HUDEP-2 (cell line): ENCODE results near the gene CHCHD3.

Source experiments
- DNase-seq, 76 experiments: peaks; one replicate each; lab custom pipeline; 2025; ENCODE audit not compliant: unreplicated experiment in 76 of 76; lab: John Stamatoyannopoulos, UW

Gene CHCHD3

DNA sequence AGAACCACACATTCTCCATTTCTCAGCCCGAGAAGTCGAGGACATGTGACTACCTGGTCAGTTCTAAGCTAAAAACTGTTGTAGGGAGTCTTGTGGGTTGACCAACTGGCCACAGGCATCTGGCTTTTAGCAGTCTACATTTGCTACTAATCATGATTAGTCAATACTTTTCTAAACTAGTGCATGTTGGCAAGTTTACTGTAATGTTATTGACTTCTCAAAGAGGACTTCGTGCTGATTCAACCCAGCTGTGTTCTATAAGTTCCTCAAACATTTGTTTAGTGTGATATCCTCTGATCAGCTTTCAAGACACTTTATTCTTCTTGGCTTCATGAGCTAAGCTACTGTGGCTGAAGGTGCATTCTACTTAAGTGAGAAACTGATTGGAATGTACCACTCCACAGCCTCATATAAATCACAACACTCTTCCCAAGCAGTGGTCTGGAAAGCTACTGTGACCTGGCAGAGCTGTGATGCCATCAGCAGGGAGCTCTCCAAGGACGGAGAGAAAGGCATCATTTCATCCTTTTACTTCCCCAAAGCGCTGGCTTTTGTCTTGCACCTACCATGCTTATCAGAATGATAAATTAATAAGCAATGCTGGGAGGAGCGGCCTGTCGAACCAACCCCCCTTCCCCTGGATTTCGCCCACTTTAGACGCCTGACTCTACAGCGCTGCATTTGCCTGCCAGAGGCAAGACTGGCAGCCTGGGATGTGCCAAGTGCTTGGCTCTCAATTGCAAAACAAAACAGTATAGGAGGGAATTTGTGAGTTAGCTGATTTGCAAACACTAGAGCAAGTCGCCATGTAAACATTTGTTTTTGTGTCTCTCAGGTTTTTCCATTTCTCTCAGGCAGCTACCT is 298.9 kb downstream of the CHCHD3 start:
- no peak for DNase-seq

DNA sequence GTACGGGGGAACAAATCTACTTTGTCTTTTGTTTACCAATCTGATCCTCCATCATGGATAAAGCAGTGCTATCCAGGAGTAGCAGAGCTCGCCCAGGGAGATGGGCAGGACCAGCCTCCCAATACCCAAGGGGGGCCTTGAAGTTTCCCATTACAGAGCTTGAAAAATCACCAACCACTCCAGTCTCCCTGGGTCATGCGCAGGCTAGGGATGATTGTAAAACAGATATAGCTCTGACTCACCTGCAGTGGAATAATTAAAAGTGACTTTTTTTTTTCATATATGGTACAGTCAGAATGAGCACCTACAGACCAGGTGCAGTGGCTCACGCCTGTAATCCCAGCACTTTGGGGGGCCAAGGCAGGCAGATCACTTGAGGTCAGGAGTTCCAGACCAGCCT is 301.1 kb downstream of the CHCHD3 start:
- DNase-seq, result no peak

DNA sequence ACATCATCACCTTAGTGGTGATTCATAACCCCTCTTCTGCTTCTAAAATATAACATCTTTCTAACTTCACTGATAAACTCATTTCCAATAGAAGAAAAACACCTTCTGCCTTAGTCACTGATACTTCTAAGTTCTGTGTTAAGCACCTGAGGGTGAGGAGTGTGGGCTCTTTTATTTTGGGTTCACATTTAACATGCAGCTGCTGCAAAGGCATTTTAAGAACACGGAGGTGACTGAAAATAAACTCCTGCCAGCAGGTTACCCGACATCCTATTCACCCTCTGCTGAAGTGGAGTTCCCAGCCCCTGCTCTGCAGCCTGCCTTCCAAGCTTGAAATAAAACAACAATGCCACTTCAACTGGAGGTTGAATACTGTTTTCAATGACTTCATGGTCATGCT is 302.7 kb downstream of the CHCHD3 start:
- no peak for DNase-seq

DNA sequence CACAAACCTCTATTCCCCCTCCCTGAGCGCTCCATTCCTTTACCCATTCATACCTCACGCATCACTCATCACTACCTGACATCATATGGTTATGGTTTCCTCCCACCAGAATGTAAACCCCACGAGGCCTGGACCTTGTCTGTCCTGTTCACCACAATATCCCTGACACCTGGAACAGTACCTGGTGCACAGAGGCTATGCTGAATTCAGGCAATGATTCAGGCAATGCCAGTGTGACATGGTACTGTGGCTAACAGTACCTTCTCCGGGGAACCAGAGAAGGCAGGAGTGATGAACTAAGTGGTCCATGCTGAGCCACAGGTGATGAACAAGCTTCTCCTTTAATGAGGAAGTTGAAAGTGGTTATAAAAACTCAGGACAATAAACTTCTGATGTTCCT is 303.1 kb downstream of the CHCHD3 start:
- DNase-seq, result no peak

DNA sequence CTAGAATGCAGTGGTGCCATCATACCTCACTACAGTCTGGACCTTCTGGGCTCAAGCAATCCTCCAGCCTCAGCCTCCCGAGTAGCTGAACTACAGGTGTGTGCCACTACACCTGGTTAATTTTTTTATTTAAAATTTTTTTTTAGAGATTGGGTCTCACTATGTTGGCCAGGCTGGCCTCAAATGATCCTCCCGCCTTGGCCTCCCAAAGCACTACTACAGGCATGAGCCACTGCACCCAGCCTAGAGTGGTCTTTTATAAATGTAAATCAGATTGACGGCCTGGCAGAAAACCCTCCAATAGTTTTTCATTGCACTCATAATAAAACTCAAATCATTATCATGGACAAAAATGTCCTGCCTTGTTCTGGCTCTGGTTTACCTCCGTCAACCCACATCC is 303.9 kb downstream of the CHCHD3 start:
- no peak for DNase-seq

DNA sequence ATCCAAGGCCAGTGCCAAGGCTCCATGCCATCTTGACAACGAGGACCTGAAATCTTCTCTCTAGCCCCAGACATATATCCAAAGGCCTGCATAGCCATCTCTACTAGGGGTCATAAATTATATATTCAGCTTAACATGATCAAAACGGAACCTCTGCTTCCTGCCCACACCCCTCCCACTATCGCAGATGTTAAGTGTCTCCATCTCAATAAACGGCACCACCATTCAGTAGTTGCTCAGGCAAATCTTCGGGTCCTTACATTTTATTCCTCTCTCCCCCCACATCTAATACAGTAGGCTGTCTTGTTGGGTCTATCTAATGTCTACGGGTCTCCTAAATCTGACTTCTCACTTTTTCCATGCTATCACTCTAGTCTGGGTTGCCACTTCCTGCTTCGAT is 304.5 kb downstream of the CHCHD3 start:
- no peak for DNase-seq

DNA sequence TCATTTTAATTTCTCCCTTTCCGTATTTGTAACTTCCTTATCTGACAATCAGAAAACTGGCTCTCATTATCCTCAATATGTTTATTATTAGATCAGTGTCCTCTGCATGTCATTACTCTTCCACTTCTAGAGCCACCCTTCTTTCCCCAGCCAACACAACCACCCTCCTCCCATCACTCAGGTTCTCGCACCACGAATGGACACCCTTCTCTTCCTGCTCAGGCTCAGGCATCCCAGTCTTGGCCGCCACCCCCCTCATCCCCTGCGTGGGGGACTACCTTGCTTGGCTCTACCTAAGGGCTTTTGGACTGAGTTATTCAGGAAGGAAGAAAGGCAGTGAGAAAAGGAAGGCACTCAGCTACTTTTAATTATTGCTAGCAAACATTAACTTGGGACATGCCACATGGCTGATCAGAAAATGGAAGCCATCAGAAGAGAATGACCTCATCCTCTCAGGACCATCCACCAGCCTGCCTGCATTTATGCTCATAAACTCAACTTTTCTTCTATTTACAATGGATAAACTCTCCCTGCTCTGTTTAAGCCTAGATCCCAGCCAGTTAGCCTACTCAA is 305.8 kb downstream of the CHCHD3 start:
- DNase-seq, result no peak

DNA sequence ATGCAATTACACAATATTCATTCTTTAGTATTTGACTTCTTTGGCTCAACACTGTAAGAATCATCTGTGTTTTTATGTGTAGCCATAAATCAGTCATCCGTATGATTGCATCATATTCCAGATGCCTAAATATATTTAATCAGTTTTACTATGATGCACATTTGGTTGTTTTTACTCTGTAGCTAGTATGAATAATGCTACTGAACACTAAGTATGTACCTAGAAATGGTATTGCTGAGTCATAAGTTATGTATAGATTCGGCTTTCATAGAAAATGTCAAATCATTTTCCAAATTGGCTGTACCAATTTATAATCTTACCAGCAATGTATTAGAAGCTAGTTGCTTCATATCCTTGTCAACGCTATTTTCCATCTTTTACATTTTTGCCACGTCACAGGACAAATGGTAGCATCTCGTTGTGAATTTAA is 308.3 kb downstream of the CHCHD3 start:
- DNase-seq, result no peak

DNA sequence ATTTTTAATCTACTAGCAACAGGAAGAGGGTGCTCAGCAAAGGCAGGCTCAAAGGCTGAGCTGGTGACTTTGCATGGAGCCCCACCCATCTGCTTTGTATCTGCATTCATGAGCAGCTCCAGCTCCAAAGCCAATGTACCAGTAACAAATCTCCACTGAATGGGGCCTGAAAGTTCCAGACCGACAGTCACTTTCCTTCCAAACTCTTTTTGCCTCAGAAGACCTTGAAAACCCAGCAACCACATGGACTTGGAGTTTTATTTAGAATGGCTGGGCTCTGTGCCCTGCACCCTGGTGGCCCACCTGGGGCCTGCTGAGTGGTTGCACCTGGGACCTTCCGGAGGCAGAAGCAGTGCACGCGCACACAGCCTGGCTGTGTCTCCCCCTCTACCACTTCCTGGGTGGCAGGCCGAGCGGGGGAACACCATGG is 310.6 kb downstream of the CHCHD3 start:
- no peak for DNase-seq

DNA sequence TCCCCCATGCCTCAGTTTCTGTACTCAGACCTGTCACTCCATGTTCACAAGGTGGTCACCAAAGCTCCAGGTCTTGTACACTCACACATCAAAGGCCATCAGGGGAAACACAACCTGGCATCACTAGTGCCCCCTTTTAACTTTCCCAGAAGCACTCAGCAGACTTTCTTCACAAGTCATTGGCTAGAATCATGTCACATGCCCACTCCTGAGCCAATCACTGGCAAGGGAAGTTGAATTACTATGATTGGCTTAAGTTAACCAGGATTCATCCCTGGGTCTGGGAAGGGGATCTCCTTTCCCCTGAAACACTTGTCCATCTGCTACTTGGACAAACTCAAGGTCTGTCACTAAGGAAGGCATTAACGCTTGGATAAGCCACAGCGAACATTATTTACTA is 311.8 kb downstream of the CHCHD3 start:
- DNase-seq, result no peak

DNA sequence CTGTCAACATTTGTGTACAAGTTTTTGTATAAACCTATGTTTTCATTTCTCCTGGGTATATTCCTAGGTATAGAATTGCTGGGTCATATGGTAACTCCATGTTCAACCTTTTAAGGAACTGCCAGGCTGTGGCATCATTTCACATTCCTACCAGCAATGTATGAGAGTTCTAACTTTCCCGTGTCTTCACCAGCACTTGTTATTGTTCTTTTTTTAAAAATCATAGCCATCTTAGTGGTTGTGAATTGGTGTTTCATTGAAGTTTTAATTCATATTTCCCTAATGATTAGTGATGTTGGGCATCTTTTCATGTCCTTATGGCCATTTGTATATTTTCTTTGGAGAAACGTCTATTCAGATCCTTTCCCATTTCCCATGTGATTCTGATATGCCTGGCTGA is 312.6 kb downstream of the CHCHD3 start:
- DNase-seq, result no peak

DNA sequence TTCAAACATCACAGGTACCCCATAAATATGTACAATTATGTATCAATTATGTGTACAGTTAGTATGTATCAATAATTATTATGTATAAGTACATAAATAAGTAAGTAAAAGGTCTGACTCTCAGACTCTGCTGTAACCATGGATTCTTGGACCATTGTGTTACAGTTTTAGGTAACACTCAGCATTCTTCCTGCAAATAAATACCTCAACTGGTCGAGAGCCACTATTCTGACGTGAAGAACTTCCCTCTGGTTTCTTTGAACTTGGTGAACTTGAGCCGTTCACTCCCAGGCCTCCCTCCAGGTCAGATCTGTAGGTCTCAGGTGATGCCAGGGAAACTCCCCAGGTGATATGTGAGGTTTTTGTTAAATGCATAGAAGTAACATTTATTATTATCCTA is 313.8 kb downstream of the CHCHD3 start:
- no peak for DNase-seq

DNA sequence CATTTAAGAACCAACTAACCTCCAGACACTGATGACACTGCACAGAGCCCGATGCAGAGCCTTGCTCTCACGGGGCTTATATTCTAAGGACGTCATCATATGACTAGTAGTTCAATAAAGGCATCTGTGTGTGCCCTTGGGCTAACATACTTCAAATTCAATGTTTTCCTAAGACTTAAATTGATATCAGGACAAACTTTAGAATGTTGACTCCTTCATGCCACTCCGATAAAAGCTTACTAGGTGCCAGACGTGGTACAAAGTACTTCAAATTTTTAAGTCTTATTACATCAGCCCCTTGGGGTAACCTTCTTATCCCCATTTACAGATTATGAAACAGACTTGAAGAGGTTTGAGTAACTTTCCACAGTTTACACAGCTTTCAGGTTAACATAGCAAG is 314.5 kb downstream of the CHCHD3 start:
- DNase-seq, result no peak

DNA sequence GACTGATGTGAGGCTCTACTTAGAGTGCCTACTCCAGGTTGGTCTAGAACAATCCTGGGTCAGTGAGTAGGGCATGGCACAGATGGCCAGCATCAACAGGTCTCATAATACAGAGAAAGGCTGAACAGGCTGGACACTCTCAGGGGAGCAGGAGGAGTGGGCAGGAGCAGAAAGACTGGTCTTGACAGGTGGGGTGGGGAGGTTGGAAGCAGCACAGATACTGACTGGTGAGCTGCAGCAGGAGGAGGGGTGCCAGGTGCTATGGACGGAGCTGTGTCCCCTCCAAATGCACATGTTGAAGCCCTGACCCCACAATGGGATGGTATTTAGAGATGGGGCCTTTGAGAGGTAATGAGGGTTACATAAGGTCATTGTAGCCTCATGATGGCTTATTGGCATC is 315.2 kb downstream of the CHCHD3 start:
- DNase-seq, result no peak

DNA sequence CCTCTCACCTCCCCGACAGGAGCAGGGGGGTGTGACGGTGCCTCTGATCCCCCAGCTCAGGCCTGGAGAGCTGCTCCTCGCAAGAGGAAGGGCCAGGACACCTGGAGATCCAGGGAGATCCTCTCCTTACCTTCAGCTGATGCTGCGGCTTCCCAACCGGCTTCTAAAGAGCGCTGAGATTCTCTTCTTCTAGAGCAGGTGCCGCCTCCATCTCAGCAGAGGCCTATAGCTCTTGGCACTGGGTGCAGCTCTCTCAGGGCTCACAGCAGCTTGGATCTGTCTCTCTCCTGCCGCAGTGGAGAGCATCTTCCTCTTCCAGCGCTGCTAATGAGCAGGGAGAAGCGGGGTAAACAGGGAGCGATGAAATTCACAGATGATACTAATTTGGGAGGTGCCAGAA is 316.0 kb downstream of the CHCHD3 start:
- no peak for DNase-seq

DNA sequence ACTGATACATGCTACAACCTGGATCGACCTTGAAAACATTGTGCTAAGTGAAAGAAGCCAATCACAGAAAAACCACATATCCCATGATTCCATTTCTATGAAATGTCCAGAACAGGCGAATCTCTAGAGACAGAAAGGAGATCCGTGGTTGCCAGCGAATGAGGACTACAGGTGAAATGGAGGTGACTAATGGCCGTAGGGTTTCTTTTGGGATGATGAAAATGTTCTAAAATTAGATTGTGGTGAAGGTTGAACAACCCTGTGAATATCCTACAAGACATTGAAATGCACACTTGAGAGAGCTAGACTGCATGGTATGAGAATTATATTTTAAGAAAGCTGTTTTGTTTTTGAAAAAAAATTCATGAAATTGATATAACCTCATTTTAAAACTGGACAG is 317.1 kb downstream of the CHCHD3 start:
- no peak for DNase-seq

DNA sequence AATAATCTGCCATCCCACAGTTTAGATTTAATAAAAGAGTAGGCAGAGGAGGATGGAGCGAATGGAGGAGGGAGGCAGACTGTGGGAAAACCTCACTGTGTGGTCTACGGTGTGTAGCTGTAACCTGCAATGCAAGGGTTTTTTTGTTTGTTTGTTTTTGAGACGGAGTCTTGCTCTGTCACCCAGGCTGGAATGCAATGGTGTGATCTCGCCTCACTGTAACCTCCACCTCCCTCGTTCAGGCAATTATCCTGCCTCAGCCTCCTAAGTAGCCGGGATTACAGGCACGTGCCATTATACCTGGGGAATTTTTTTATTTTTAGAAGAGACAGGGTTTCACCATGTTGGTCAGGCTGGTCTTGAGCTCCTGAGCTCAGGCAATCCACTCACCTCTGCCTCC is 321.0 kb downstream of the CHCHD3 start:
- no peak for DNase-seq

DNA sequence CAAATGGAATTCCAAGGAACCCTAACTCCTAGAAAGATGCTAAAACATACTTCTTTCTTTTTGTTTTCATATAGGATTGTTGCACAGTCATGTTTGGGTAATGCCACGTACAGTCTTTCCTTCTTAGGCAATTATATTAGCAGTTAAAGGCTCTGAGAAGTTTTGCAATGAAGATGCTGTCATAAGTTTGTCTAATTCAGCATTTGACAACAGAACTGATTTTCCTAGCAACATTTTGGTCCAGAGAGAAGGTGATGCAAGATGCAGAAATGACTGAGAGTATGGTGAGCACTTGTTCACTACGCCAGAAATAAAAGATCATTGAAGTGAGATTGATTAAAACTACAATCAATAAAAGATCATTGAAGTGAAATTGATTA is 321.7 kb downstream of the CHCHD3 start:
- DNase-seq, result no peak

DNA sequence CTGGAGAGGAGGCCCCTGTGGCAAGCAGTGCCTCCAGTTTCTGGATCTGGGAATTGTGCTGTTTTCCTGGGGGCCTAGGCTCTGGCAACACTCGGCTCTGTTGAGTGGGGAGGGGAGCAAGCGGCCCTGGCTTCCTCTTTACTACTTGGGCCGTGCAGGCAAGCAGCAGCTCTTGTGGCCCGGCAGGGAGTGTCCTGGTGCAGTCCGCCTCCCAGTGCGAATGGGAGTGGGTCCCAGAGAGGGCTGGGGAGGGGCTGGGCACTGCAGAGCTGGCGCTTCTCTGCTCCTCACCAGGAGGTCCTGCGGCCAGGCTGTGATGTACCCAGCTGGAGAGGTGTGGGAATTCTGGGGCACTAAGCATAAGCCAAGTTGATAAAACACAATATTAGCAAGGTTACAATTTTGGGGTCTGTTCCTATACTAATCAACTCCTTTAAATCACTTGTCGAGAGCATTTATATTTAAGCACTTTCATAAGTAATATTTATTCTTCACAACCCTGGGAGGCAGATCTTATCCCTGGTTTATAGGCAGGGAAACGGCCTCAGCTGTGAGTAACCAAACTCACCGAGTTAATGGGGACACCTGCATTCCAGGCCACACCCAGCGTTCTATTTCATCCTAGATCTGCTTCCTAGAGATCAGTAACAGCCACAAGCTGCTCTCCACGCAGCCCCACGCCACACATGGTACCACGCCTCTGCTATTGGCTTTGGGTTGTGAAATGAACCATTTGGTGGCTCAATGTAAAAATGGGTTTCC is 322.2 kb downstream of the CHCHD3 start:
- no peak for DNase-seq

DNA sequence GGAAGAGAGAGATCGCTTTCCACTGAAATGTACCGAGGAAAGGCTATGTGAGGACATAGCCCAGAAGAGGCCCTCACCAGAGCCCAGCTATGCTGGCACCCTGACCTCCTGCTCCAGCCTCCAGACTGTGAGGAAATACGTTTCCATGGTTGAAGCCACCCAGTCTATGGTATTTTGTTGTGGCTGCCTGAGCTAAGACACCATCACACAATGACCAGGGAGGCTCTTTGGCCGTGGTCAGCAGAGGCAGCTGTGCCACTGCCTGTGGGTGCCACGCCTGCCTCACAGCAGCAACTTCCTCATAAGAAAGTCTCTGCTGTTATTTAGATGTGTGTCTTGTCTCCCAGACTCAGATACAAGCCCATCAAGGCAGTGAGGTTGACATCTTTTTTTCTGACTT is 322.9 kb downstream of the CHCHD3 start:
- DNase-seq, result no peak

DNA sequence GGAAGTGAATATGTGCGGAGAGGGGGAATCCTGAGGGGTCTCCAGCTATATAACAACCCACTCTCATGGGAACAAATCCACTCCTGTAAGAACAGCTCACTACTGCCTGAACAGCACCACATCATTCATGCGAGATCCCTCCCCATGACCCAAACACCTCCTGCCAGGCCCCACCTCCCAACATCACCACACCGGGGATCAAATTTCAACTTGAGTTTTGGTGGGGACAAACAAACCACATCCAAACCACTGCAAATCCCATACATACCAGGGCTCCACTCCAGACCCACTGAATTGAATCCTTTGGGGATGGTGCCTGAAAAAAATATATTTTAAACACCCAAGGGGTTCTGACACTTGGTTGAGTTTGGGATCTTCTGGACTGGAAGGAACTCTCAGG is 324.1 kb downstream of the CHCHD3 start:
- DNase-seq, result no peak

DNA sequence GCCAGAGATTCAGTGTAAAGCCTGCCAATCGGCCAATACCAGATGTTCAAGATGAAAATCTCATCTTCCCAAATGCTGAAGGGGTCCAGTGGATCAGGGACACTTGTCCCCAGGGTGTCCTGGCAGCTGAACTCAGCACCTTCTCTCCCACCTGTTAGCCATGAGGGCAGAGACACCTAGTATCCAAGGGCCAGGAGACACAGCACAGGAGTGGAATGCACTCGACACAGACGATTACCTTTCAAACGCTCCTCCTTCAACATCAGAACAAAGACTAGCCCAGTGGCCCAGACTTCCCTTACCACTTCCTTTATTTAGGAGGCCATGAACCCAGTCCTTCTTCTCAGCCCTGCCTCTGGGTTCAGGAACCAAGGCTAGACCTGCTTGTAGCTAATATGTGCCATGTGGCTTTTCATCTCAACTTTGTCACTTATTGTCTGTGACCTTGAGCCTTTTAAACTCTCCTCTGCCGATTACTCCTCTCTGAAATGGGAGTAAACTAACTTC is 325.4 kb downstream of the CHCHD3 start:
- no peak for DNase-seq
